NCI-H345 treated with DMSO at 0.1 percent for 48 hours (cell line): ENCODE results near the gene MET.
"Not testable (repeated sequence)": the region's sequence is repeated elsewhere in the genome, so short reads cannot be mapped to it uniquely, and the experiment has no call there.

ENCODE experiments used
- DNase-seq: peaks from one replicate; lab custom pipeline; 2025; ENCODE audit not compliant: unreplicated experiment; lab: John Stamatoyannopoulos, UW

MET gene

DNA sequence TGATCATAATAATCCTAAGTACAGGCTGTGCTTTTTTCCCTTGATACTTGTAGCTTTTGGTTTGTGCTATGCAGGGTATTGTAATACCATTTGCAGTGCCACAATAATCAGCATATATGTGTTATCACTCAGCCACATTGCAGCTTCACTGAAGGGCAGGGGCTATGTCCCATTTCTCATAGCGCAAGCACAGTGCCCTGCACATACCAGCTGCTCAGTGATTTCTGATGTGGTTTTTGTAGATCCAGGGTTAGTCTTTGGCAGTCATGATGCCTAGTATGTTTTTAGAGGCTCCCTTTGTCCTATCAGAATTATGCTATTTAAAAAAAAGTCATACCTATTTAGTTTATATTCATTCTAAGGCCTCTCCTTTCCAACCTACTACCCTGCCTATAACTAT is 25.8 kb downstream of the MET start:
- DNase-seq = no peak

DNA sequence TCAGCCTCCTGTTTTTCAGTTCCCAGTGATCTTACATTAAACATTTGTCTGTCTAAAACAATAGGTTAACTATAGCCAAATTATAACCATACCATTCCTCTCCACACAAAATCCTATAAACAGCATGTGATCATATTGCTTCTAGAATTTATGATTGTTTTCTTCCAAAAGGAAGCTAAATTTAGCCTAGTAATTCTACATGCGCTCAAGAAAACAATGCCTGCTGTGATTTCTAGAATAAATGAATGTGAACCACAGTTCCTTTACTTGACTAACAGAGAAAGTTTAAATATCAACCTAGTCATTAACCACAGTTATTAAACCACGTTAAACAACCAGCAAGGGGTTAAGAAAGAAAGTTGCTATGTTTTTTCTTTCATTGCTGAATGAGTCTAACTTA is 26.4 kb downstream of the MET start:
- DNase-seq = no peak

DNA sequence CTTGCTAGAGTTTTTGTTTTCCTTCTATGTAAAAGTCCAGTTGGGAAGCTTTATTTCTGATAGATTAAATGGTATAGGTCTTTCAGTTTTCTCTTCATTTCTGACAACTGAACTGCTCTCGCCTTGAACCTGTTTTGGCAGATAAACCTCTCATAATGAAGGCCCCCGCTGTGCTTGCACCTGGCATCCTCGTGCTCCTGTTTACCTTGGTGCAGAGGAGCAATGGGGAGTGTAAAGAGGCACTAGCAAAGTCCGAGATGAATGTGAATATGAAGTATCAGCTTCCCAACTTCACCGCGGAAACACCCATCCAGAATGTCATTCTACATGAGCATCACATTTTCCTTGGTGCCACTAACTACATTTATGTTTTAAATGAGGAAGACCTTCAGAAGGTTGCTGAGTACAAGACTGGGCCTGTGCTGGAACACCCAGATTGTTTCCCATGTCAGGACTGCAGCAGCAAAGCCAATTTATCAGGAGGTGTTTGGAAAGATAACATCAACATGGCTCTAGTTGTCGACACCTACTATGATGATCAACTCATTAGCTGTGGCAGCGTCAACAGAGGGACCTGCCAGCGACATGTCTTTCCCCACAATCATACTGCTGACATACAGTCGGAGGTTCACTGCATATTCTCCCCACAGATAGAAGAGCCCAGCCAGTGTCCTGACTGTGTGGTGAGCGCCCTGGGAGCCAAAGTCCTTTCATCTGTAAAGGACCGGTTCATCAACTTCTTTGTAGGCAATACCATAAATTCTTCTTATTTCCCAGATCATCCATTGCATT is 27.1 kb downstream of the MET start:
- peak; percentile 90 for DNase-seq

DNA sequence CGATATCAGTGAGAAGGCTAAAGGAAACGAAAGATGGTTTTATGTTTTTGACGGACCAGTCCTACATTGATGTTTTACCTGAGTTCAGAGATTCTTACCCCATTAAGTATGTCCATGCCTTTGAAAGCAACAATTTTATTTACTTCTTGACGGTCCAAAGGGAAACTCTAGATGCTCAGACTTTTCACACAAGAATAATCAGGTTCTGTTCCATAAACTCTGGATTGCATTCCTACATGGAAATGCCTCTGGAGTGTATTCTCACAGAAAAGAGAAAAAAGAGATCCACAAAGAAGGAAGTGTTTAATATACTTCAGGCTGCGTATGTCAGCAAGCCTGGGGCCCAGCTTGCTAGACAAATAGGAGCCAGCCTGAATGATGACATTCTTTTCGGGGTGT is 27.7 kb downstream of the MET start:
- DNase-seq = no peak

DNA sequence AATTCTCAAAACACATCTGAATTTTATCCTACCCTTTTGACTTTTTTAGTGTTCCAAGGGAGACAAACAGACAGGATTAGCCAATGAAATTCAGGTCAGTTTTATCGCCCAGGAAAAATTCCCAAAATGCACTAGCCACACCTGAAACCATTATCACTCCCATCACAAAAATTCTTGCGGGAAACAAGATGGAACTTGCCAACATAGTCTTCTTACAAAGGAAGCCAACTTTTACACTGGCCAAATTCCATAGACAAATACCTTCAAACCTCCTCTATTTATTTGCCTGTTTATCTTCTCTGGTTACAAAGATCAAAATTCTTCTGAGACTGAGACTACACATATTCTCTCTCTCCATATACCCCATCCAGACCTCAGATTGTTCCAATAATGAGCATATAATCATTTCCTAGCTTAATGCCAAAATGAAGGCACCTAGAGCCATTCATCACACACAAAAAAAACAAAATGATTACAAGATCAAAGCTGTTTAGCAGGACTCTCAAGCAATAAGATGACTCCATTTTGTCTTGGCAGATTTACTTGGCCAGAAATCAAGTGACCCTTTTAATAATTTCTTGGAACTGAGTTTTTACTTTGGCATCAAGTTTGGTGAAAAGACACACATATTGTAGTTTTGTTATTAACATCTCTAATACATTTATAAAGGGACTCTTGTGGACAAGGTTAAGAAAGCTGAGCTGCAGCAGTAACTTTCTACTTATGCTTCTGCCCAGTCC is 30.2 kb downstream of the MET start:
- no peak for DNase-seq

DNA sequence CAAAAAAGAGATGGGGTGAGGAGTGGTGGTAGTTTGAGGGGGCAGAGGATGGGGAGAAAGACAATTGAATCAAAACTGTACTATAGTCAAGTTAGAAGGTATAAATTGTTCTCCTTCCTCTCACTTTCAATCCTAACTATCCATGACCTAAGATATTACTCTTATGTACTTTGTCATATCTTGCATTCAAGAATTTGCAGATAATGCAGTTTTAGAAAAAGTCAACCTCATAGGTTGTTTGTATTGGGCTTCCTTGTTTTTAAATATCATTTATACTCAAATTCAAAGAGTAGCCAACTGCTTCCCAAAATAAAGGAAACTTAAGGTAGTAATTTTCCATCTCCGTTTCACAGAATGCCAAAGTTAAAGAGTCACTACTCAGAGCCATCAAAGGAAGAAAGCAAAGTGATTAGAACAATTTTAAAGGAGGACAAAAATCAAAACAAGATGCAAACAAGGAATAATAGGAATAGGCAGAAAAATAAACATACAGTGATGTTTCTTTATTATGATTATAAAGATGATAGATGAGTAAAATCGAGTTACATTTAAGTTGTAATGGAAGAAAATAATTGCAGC is 32.7 kb downstream of the MET start:
- DNase-seq = no peak

DNA sequence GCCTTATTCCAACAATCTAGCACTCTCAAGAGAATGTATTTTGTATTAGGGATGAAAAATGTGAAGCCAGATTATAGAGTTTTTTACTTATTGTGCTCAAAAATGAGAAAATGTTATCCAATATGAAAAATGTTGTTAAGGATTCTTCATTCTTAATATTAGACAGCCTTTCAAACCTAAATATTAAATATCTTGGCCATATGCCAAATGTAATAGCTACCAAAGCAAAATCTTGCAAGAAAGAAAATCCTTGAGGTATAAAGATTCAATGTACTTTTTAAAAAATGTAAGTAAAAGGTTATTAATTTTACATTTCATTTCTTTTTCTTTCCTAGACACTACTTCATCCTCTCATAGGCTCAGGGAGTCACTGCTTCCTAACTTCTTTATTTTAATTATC is 33.4 kb downstream of the MET start:
- no peak for DNase-seq

DNA sequence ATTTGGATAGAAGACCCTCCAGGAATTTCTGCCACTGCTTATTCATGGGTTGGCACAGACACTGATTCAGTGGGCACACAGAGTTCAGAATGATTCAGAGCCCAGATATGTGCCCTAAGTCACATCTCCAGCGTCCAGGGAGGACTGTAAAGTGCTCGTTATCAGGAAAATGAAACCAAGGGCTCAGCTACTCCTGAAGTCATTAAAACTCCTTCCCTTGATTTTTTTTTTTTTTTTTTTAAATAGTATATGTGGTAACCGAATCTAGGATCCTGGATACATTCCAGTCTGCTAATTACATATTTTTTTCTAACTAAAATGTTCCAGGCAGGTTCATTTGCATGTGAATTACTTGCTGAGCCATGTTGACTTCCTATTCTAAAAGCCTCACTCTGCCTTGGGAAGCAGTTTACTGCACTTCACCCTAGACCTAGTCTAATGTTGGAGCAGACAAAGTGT is 34.7 kb downstream of the MET start:
- DNase-seq = no peak

DNA sequence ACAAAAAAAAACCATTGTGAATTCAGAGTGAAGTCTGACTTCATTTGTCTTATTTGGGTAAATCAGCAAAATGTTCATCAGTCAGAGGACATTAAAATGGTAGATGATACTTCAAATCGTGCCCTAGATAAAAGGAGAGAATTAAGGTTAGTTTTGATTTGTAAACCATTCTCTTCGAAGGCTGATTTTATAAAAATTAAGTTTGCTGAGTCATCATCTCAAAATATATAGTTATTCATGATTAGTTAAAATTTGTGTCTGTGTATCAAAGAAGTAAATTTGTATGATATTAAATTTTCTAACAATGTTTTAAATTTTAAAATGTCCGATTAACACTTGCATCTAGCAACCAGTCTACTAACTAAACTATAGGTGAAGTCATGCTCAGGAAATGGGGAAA is 35.3 kb downstream of the MET start:
- DNase-seq = no peak

DNA sequence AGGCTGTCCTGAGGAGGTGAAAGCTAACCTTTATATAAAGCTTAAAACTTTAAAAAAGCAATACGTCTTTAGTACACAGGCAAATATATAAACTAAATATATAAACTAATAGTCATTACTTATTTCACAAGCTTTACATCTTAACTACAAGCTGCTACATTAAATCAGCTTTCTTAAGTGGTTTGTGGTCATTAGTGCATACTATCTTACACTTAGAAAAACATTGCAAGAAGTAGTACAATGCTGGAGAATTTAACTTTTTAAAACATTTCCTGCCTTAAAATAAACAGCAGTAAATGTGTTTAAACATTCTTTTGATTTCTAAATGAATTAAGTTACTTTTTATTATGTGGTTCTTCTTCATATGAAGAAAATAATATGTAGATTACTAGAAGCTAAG is 36.3 kb downstream of the MET start:
- no peak for DNase-seq

DNA sequence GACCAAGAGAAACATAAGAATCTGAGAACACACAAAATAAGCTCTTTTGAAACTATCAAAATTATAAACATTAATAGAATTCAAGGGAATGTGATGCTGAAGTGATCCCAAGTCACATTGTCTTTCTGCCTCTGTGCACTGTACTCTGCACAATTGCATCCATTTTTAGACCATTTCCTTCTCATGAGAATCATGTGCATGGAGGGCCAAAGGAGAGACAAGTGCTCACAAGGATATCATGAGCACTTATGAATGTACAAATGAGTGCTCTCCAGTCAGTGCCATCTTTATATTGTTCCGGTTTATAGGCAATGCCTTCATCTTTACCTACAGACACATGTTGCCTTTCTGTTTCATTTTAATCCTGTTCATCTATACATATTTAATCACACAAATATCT is 36.9 kb downstream of the MET start:
- DNase-seq = no peak

DNA sequence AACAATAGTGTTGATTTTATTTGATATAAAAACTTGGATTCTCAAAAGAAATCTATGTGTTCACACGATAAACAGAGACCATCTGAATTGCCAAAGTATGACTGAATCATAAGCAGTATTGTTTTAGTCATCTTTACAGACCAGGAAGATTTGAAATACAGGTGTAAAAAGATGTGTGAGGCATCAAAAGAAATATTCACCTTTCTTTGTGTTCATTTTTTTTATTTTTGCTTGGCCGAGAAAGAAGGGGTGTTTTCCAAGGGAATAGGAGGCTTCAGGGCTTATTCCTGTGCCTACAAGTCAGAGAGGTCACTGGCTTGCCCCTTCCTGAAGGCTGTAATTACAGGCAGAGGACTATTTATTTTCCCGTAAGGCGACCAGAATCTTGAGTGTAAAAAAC is 37.3 kb downstream of the MET start:
- no peak for DNase-seq

DNA sequence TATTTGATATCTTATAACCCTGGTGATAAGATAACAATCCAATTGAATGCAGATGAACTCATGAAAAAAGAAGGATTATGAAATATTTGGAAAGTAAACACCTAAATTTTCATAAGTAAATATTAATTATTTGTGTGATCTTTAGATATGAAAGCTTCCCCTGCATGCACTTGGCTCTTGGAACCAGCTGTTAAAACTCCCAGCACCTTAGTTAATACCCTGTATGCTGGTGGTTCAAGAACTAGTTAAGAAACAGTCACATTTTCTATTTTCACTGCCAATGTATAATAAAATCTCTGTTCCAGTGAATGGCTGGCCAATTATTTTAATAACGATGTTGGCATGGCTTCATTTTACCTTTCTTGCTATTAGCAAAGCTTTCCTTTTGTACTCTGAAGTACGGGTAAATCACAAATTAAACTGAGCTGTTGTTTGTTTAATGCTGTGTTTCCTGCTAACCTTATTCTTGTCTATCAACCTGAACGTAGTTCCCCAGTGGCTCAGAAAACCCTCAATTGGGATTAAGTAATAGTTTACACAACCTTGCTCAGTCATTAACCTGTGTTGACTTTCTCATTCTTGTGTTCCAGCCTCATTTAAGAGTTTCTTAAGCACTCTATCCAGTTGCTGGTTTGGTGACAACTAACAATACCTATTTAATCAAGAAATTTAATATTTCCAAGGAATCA is 38.9 kb downstream of the MET start:
- peak; percentile 56 for DNase-seq

DNA sequence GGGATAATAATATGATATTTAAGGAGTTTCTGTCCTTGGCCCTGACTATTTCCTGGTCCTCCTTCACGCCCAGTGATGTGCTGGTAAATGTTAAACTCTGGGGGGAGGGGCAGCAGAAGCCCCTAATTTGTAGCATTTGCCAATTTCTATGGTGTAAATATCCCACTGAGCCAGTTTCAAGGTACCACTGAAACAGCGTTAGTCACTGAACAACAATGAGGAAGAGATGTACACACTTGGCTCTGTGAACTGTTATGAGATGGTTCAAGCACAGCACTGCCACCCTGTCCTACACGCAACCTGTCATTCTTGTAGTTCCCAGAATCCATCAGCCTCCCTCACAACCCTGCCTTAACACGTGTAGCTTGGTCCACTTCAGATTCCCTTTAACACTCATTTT is 39.8 kb downstream of the MET start:
- DNase-seq = no peak

DNA sequence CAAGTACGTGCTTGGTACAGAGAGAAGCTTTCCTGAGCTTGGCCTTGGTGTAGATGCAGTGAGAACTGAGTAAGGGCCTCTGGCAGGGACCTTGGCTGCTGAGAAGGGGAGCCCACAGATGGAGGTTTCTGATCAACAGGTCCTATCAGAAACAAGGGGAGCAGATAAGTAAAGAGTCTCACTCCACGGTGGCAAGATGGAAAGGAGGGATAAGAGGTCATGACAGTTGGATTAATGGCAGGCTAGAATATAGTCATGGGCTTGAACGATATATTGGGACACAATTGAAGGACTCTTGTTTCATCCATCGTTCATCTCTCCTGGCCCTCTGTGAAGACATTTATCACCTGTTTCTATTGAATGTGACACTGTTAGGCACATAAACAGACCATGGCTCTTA is 41.5 kb downstream of the MET start:
- DNase-seq = no peak

DNA sequence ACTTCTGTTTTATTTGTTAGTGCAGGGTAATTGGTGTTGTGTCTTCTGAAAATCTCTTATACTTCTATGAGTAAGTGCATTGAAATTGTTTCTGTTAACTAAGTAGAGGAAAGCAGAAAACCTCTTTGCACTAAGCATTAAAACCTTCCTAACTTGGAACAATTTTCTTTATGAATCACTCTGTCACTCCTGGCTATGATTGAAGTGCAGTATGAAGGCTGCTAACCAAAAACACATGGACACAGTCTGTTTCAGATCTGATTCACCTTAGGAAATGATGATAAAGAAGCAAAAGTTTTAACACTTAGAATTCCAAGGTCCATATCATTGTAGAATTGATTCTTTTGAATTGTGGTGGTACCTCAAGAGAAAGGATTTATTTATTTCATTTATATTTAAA is 41.9 kb downstream of the MET start:
- DNase-seq = no peak

DNA sequence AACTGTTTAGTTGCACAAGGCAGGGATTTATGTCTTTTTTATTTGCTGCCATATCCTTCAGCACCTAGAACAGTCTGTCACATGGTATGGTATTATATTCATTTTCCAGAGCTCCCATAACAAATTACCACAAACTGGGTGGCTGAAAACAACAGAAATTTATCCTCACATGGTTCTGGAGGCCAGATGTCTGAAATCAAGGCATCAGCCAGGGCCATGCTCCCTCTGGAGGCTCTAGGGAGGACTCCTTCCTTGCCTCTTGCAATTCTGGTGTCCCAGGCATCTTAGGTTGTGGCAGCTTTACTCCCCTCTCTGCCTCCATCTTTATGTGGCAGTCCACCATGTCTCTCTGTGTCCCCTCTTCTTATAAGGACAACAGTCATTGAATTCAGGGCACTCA is 43.1 kb downstream of the MET start:
- DNase-seq = no peak

DNA sequence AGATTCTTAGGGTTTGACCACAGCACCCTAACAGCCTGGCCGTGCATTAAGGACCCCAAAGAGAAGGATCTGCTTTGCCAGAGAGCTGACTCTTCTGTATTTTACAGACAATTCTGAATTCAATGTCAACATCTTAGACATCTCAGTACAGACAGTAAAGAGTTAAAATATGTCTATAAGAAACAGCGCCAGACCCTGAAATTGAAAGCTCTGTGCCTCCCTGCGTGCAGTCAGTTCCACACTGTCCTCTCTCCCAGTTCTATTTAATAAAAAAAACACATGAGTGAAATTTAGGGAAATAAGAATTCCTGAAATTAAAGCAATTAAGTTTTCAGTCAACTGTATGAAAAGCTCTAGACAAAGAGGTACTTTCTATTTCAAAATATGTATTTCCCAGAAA is 45.1 kb downstream of the MET start:
- DNase-seq = no peak

DNA sequence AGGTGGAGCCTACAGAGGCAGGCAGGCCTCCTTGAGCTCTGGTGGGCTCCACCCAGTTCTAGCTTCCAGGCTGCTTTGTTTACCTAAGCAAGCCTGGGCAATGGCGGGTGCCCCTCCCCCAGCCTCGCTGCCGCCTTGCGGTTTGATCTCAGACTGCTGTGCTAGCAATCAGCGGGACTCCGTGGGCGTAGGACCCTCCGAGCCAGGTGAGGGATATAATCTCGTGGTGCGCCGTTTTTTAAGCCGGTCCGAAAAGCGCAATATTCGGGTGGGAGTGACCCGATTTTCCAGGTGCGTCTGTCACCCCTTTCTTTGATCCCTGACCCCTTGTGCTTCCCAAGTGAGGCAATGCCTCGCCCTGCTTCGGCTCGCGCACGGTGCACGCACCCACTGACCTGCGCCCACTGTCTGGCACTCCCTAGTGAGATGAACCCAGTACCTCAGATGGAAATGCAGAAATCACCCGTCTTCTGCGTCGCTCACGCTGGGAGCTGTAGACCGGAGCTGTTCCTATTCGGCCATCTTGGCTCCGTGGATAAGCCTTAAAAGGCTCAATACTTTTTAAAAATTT is 52.0 kb downstream of the MET start:
- DNase-seq = not testable (repeated sequence)

DNA sequence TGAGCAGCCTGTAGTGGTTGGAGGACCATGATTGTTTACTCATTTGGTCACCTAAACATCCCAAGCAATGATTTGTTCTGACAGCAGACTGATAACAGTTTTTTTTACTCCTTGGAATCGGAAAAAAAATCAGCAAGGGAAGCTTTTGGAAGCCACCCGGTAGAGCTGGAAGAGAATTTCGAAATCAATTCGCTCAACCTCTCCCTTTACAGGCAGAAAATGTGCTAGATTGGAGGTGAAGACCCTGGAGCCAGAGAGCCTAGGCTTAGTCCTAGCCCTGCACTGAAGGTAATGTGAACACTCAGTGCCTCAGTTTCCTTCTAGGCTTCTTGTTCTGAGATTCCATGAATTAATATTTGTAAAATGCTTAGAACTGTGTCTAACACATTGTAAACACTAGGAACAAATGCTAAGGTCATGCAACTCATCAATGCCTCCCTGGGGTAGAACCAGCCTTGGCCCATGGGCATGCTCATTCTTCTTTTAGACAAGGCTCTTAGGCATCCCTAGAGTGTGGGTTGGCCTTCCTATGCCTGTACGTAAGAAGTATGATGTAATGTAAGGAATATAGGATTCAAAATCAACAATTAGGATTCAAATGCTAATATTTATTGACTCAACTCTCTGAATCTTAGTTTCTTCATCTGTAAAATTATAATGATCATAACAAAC is 52.7 kb downstream of the MET start:
- no peak for DNase-seq

DNA sequence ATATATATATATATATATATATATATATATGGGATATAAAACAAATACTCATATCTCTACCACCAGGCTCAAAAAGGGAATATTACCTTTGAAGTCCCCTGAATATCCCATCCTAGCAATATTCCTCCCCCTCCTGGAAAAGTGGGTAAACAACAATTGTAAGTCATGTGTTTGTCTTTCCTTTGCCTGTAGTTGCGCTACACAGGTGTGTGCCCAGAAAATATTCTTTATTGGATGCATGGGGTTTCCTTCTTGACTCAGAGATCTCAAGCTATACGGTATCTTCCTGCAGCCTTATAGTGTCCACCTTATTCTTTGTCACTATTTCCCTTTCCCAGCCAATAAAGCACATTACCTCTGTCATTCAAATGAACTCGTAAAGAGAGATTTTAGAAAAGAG is 54.2 kb downstream of the MET start:
- no peak for DNase-seq
